Esophagus muscularis mucosa (tissue), 4 donors: ENCODE data around the gene FBXW2.

Source experiments
- CTCF ChIP-seq, 3 experiments: fragments of 200-600 bp in 2 of 3; fragments of 450-650 bp in 1 of 3; sonication (generic) in 2 of 3; IDR thresholded peaks; one replicate each; pipeline ENCODE4 v1.5.1; 2017 to 2019; ENCODE audit warnings: antibody characterized with exemption in 3 of 3, mild to moderate bottlenecking in 2 of 3, moderate library complexity in 1 of 3
- EP300 ChIP-seq: sonication (generic); formaldehyde crosslinking; IDR thresholded peaks from one replicate; pipeline ENCODE4 v1.6.1; 2017; ENCODE audit warnings: antibody characterized with exemption
- POLR2A ChIP-seq: fragments of 450-650 bp; IDR thresholded peaks from one replicate; pipeline ENCODE4 v1.6.1; 2017; ENCODE audit warnings: antibody characterized with exemption, moderate library complexity, mild to moderate bottlenecking, low read depth

GRCh38 chr9:120774719-120775118, 18.5 kb downstream of the FBXW2 start:
- TF ChIP-seq CTCF (IDR thresholded peaks at IDR 0.05): no peak
- no peak for TF ChIP-seq EP300
- TF ChIP-seq POLR2A: no peak
